HG03064 (cell line): ENCODE data around the gene SAP30.

ENCODE experiments used
- ATAC-seq: cut with Tn5 transposase; IDR thresholded peaks from one replicate; pipeline ENCODE4 v1.9.1; 2021; ENCODE audit warnings: low read depth; ENCODE audit not compliant: unreplicated experiment

SAP30 gene, protein sequence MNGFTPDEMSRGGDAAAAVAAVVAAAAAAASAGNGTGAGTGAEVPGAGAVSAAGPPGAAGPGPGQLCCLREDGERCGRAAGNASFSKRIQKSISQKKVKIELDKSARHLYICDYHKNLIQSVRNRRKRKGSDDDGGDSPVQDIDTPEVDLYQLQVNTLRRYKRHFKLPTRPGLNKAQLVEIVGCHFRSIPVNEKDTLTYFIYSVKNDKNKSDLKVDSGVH

DNA sequence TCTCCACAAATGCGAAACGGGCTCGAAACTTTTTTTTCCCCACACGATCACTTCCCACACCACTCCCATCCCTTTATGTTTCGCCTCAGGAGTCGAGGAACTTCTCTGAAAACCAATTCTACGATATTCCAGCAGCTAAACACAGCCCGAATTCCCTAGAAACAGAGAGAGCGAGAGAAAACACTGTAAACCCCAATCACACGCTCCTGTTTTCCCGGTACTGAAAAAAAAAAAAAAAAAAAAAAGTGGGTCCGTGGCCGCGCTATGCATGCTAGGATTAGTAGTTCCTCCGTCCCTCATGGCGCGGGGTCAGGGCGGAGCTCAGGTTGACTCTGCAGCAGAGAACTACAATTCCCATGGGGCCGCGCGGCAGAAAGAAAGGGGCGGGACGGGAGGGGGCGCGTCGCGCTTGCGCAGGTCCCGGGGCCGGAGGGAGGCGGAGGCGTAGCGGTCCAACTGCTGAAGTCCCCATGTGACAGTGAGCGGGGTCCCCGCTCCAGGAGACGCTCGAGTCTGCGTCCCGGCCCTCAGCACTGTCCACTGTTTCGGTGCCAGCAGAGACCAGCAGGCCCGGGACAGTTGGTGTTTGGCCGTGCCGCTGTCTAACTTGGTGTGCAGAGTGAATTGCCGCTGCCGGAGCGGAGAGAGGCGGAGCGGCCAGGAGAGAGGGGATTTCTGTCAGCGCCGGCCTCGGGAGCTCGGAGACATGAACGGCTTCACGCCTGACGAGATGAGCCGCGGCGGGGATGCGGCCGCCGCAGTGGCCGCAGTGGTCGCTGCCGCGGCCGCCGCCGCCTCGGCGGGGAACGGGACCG lies at the start of gene SAP30:
SAP30 (plus strand) TSS at position 478 of the 815 bp plus-strand sequence; CDS start at position 707, 229 bp downstream.
- peak; percentile 62 for ATAC-seq

DNA sequence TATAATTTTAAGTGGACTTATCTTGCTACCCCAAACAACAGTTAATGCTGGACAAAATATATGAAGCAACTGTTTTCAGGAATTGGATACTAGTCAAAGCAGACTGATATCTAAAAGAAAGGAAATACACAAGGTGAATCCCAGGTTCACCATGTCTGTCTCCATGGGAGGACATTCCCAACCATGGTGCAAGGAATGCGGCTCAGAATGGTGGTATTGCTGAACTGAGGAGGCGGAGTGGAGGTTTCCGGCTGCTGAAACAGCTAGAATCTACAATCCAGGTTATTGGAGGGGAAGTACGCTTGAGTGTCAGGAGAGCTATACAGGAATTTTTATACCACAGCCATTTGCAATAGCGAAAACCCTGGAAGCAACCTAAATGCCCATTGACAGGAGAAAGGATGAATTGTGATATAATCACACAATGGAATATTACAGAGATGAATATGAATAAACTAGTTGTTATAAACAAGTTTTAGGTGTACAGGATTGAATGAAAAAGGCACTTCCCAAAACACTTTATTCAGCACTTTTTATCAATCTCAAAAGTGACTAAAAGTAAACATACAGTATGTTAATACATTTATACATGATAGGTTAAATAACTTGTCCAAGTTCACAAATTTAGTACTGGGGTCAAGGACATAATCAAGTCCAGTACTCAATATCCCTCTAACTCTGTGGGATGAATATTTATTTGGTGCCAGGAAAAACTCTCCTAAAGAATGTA lies 45.6 kb upstream of the SAP30 start:
- no peak for ATAC-seq

DNA sequence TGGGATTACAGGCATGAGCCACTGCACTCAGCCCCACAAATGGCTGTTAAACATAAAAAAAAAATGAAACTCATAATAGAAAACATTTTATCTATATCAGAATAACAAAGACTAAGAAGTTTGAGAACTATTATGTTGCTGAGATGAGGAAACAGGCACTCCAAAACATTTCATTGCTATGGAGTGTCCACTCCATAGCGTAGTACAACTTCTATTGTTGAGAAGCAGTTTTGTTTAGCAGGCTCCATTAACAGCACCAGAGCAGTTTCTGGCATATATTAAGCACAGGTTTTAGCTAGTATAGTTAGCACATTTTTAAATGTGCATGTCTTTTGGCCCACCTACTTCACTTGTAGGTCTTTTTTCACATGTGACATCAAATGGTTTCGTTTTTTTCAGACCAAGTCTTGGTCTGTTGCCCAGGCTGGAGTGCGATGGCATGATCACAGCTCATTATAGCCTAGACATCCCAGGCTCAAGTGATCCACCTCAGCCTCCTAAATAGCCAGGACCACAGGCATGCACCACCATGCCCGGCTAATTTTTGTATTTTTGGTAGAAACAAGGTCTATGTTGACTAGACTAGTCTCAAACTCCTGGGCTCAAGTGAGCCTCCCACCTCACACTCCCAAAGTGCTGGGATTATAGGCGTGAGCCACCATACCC lies 42.4 kb upstream of the SAP30 start:
- ATAC-seq, result no peak

DNA sequence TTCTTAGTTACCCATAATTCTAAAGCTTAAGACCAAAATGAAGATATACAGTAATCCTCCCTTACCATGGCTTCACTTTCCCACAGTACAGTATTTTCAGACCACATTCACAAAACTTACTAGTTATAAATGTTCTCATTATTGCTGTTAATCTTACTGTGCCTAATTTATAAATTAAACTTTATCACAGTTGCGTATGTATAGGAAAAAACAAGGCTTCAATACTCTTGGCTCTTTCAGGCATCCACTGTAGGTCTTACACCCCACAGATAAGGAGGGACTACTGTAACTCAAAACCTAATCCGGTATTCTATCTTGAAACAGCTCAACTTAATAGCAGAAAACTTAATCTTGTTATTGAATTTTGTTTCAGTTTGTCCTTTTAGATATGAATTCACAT lies 40.2 kb upstream of the SAP30 start:
- no peak for ATAC-seq

DNA sequence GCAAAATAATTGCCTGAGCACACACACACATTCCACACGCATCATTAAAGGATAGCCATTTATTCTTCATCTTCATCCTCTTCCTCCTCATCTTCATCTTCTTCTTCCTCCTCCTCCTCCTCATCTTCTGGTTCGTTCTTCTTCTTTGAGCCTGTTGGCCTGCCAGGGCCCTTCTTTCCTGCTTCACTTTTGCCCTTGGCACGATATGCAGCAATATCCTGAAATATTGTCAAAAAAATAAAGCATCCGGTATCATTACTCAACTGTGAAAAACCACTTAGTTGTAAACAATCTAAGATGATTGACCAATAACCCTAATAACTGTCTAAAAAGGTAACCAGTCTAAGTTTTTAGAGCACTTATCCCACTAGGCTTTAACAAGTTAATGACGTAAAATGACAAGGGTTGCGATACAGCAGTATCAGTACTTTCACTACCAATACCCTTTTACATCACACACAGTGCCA lies 38.7 kb upstream of the SAP30 start:
- no peak for ATAC-seq

DNA sequence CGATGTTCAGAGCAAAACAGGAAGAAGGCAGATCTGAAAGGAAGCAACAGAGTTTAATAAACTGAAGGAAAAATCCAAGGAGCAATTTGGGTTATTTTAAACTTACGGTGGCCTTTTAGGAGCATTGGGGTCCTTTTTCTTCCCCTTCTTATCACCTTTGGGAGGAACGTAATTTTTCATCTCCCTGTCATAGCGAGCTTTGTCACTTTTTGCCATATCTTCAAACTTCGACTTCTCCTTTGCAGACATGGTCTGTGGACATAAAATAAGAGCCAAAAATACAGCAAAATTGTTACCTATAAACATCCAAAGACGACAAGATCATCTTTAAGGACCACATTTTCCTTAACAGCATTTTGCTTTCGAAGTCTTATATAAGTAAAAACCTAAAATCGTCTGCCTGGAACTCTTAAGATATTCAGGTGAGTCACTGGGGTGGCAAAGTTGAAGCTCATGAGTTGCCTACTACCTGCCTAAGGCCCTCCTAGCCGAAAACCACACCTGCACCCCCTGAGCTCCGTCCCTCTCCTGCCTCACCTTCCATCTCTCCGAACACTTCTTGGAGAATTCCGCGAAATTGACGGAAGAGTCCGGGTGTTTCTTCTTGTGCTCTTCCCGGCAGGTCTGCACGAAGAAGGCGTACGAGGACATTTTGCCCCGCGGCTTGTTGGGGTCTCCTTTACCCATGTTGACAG lies 37.6 kb upstream of the SAP30 start:
- no peak for ATAC-seq

DNA sequence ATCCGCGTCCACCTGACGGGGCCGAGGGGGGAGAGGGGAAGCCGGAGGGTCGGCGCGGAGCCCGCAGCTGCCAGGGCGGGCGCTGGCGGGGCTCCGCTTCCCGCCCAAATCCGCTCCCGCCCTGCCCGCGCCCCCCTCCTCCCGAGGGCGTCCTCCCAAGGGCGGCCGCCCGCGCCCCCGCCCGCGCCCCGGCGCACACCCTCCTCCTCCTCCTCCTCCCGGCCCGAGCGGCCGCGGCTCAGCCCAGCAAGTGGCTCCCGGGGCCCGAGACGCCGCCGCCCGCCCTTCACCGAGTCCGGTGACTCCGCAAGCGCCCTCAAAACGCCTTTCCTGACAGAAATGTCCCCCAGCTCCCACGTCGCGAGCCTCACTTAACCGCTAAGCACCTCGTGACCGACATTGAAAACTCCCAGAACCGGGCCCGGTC lies 37.1 kb upstream of the SAP30 start:
- peak; percentile 6 for ATAC-seq

DNA sequence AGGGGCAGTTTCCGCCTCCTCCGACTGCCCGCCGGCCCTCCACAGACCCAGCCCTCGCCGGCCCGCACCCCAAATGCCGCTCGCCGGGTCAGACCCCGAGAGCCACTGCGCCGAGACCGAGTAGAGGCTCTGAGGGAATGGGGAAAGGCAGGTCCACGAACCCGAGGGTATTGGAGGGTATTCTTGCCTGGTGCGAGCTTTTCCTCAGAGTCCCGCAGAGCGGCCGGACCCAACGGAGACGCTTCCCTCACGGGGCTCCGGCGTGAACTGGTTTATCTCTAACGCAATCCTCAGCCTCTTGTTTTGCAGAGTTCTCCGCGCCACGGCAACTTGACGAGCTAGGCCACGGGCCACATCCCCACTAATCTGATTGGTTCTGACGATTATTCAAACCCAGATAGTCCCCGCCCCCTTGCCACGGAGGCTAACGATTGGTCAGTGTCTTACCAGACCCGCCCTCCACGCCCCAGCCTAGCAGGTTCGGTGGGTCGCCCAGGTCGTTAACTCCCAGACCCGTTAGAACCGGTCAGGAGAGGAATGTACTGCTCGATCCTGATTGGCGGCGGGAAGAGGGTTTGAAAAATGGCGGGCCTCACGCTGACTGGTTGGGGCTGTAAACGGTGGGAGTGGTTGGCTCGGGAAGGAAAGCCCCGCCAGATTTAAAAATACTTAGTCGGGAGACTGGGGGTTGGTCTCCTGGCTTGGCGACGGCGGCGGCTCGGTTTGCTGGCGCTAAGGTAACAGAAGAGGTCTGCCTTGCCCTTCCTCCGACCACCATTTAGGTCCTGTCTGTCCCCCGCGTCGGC lies 36.5 kb upstream of the SAP30 start, which contains the start of gene HMGB2:
HMGB2 (minus strand) TSS at position 274 of the 806 bp plus-strand sequence. CDS start 709 bp downstream, outside the sequence.
- ATAC-seq, result peak; percentile 92

DNA sequence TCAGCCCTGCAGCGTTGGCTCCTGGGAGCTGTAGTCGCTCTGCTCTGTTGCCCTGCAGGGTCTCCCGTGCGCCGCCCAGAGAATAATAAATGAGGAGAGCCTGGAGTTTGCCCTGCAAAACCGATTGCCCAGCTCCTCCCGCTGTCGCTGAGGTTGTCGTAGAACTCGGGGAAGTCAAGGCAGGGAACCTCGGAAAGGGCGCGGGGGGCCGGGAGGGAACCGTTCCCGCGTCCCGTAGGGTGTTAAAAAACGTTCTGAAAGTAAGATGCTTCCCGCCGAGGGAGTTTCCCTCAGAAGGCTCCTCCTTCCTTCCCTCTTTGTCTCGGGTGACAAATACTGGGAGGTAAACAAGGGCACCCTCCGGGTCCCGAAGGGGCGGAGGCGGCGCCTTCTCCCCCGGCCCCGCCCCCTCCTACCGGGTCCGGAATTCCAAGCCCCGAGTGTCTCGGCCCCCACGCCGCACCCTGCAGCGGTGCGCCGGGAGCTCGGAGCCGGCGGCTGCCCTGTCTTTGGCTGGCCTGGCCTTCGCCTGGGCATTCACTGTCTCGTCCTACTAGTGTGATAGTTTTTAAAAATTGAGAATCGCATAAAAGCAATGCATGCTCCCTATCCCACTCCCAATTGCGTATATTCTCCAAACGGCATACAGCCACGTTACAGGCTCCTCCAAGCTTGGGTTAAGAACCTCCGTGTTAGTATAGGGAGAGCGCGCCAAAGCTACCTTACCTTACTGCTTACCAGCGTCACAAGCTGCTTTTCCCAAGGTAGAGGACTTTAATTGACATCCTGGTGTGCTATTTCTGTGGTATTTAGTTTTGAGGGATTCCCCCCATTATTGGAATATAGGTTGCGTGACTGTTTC lies 35.6 kb upstream of the SAP30 start:
- ATAC-seq, result peak; percentile 28

DNA sequence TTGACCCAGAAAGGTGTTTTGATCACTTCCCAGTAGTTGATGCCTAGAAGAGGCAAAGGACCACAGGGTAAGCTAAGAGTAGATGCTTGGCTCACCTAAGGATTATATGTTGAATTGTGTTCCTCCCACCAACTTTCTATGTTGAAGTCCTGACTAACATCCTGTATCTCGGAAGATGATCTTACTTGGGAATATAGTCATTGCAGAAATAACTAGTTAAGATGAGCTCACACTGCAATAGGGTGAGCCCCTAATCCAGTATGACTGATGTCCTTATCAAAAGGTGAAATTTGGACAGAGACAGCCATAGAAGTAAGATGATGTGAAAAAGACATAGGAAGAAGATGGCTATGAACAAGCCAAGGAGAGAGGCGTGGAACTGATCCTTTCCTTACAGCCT lies 33.3 kb upstream of the SAP30 start:
- no peak for ATAC-seq

DNA sequence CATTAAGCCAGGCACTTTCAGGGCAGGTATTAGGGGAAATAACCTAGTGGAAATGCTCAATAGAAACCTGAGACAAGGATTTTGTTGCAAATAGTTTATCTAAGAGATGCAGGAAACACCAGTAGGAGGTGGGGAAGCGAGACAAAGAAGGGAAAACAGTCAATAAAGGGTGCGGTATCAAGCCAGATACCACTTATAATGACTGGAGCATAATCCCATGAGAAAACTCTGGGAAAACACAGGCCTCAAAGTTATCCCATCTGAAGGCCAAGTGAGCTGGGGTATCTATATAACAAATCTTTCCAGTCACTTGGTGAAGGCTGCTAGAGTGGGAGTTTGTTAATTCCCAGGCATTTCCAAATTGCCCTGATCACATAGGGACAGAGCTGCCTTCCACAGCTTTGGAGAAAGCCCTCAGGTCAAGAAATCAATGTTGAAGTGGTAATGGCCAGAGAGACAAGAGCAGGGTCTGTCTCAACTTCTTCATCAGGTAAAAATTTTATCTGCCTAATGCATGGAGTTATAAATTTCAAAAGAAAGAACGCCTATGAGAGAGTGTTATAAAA lies 26.8 kb upstream of the SAP30 start:
- ATAC-seq, result no peak

DNA sequence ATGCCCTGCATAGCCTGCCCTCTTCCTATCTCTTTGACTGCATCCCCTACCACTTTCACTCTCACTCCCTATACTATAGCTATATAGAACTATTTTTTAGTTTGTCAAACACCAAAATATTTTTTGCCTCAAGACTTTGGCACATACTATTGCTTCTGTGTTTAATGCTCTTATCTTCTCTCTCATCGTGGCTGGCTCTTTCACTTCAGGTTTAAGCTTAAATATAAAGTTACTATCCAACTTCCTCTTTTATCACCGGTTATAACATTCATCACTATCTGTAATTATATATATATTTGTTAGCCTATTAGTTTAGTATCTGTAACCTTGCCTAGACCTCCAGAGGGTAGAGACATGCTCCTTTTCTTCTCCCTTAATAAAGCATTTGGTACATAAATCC lies 25.1 kb upstream of the SAP30 start:
- ATAC-seq, result no peak

DNA sequence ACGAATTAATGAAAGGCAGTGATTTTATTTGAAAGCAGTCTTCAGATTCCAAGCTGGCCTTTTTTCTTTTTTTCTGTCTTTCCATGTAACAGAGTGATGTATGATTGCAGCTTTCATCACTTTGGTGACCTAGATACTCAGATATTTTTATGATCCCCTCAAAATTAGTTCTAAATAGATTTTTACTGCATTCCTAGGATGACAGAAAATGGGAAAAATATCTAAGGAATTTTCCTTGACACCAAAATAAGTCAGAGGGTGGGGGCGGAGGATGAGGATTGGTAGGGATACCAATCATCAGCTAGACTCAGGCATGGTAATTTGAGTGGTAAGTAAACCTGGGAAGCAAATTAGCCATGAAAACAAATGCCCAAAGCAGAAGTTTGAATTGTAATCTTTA lies 24.7 kb upstream of the SAP30 start:
- ATAC-seq, result no peak

DNA sequence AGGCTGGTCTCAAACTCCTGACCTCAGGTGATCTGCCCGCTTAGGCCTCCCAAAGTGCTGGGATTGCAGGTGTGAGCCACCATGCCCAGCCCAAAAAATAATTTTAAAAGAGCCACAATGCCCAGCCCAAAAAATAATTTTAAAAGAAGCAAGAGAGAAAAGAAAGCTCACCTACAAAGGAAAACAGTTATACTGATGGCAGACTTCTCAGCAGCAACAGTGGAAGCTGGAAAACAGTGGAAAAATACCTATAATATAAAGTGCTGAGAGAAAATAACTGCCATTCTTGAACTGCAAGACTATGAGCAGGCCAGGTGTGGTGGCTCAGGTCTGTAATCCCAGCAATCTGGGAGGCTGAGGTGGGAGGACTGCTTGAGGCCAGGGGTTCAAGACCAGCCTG lies 23.3 kb upstream of the SAP30 start:
- ATAC-seq, result no peak

DNA sequence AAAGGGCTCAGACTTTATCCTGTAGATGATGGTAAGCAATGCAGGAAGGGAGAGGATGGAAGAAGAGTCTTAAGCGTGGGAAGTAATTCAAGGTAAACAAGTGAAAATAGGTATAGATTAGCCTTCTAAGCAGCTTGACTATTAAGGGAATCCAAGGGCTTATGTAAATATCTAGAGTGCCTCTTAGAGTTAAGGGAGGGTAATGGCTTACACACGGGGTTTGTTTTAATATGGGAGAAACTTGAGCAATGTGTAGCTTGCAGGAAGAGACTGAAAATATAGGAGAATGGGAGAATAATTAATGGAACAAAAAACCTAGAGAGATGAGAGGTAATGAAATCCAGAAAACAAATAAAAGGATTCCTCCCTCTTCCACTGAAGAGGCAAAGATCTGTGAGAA lies 12.8 kb upstream of the SAP30 start:
- ATAC-seq, result no peak

DNA sequence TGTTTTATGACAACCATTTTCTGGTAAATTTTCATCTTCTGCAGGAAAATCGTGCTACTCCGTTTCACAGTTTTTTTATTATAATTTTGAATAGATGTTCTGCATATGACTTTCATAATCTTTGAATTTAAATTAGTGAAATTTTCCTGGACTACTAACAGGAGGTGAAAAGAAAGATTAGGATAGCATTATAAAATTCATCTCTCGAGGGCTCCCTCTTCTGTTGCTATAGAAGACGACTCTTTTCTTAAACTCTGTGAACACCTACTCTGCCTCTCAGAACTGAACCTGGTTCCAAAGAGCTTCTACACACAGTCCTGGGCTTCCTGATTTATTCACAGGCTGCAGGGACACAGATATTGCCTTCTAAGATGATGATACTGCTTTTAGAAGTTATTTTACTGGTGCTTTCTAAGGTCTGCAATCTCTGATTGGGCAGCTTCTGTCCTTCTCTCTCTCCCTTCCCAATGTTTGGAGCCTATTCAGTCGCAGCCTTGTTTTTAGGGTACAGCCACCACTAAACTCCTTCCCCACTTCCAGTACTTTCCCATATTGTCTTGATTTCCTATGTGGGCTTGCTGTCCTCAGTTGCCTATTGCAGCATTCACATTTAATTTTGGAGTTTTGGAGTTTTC lies 10.1 kb upstream of the SAP30 start:
- no peak for ATAC-seq

DNA sequence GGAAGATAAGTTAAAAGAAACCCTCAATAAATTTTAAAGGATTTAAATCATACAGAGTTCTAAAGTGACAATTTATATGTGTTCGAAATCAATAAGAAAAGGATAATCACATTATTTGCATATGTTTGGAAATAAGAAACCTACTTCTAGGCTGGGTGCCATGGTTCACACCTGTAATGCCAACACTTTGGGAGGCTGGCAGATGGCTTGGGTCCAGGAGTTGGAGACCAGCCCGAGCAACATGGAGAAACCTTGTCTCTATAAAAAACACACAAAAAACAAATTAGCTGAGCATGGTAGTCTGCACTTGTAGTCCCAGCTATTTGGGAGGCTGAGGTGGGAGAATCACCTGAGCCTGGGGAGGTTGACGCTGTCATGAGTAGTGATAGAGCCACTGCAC lies 8.1 kb upstream of the SAP30 start:
- ATAC-seq, result no peak
